ENCODE results near the gene EPHA2.

DNA sequence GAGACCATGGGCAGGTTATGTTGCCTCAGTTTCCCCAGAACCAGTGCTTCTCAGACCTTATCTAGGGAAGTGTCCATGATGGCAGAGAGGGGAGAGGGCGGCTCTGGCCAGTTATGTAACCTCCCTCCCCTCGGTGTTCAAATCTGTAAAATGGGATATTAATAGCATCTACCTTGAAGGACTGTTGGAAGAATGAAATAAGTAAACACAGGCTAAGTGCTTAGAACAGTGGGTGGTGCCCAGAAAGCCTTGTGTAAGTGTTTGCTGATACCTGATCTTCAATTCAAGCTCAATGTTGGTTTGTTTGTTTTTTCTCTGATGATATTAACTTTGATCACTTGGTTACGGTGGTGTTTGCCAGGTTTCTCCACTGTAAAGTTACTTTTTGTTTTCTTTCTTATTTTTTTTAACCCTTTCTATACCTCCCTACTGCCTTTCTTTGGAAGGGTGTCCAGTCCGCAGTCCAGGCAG, 34.9 kb downstream of the EPHA2 start:
- TF ChIP-seq EZH2 (IDR thresholded peaks at IDR 0.05) (no peak), POLR2AphosphoS5 (IDR thresholded peaks at IDR 0.05; ENCODE audit: borderline replicate concordance, low read depth, low read length) (no peak), FOXP2 (optimal IDR thresholded peaks at IDR 0.05; ENCODE audit: control extremely low read depth, extremely low read length, insufficient read depth) (no peak)
